Fibroblast of skin of scalp (primary cell): ENCODE measurements around the gene ZFAND6.
"Not testable (repeated sequence)": the region's sequence is repeated elsewhere in the genome, so short reads cannot be mapped to it uniquely, and the experiment has no call there.

Experiments used
- DNase-seq: peaks from one replicate; pipeline ENCODE4 v3.0.0-alpha.2; 2013

ZFAND6 gene

GRCh38 chr15:80152180-80152895, 92.9 kb downstream of the ZFAND6 start:
- DNase-seq, result peak; percentile 95

DNA sequence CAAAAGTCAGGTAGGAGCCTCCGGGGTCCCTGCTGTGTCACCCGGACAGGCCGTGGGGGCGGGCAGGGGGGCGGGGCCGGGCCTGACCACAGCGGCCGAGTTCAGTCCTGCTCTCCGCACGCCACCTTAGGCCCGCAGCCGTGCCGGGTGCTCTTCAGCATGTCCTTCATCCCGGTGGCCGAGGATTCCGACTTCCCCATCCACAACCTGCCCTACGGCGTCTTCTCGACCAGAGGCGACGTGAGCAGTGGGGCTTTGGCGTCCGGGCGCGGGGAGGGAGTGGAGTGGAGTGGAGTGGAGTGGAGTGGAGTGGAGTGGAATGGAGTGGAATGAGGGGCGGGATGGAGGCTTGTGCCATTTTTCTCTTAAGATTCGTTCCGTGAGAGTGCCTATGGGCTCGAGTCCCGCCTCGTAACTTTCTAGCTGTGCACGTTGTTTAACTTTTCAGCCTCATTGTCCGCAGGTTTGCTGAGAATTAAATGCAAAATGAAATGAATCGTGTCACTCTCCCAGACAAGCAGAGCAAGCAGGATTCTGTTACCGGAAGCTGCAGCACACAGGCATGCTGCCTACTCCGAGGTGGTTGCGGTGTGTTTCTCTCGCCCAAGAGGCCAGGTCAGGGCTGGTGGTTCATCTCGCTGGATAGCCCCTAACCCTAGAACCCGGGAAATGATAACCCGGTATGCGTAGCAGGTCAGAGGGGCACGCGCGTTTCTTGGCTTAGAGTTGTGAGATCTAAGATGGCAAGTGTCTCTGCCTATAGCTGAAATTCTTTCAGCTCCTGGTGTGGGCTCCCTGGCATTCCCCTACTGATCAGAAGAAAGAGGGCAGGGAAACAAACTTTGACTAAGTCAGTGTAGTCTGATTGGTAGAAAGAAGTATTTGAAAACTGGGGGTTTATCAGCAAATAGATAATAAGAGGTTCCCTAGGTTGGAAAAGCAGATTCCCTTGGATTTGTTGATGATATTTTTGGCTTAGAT, 93.7 kb downstream of the ZFAND6 start, which contains the start of gene FAH:
Gene FAH (plus strand): TSS at position 104 of the 981 bp plus-strand sequence. CDS start 56 bp downstream, at position 160.
- peak; percentile 55 for DNase-seq

DNA sequence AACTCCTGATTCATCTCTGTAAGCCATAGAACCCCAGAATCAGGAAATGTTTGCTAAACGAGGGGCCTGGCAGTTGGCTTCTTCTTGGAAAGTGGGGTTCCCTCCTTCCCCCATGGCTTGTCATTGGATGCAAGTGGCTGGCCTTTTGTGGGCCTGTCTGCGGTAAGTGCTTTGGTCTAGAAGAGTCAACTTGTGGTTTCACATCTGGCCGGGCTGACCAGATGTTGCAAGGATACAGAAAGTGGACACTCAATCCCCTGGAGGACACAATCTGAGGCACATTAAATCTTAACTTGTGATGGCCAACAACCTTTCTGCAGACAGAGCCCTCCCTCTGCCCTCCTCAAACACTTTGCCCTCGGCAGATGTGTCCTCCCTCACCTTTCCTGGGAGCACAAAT, 94.4 kb downstream of the ZFAND6 start:
- DNase-seq, result no peak

DNA sequence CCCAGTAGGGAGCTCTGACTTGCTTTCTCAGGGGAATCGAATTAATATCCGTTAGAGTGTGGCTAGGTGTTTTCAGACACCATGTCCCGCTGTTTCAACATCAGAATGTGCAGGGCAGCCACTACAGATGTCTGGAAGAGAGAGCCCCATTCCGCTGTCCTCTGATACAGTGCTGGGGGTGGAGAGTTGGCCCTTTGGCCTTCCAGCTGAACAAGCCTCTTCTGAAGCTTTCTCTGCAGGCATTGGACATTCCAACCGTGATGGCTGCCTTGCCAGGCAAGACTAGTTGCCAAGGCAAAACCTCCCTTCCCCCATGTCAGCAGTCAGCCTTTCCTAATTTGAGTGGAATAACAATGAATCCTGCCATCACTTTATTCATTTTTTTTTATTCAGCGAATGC, 94.9 kb downstream of the ZFAND6 start:
- DNase-seq, result no peak

- no peak for DNase-seq
These were observed 95.5 kb downstream of the ZFAND6 start for GRCh38 chr15:80155001-80155377.

DNA sequence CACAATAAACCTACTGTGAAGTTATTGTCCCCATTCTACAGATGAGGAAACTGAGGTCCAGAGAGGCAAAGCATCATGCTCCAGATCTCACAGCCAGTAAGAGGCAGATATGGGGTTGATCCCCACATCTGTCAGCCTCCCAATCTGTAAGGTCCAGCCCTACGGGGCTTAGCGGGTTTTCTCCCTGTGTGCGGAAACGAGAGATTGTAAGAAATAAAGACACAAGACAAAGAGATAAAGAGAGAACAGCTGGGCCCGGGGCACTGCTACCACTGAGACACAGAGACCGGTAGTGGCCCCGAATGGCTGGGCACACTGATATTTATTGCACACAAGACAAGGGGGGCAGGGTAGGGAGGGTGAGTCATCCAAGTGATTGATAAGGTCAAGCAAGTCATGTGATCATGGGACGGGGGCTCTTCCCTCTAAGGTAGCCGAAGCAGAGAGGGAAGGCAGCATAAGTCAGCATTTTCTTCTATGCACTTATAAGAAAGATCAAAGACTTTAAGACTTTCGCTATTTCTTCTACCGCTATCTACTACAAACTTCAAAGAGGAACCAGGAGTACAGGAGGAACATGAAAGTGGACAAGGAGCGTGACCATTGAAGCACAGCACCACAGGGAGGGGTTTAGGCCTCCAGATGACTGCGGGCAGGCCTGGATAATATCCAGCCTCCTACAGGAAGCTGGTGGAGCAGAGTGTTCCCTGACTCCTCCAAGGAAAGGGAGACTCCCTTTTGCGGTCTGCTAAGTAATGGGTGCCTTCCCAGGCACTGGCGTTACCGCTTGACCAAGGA, 96.1 kb downstream of the ZFAND6 start:
- DNase-seq, result not testable (repeated sequence)

DNA sequence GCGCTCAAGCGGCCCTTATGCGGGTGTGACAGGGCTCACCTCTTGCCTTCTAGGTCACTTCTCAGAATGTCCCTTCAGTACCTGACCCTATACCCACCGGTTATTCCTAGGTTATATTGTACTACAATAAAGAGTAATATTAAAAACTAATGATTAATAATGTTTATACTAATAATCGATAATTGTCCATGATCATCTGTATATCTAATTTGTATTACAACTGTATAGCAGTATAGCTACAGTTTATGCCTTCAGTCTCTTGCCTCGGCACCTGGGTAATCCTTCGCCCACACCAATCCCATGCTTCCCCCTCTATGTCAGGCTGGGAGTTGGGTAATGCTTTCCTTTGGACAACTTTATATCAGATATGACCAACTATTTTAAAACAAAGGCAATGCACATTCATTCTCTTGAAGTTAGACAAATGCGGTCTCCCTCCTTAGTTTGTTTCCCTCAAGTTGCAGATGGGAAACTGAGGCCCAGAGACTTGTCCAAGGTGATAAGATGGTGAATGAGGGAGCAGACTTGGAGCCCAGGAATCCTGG, 96.8 kb downstream of the ZFAND6 start:
- DNase-seq, result no peak

GRCh38 chr15:80157215-80157614, 97.7 kb downstream of the ZFAND6 start:
- no peak for DNase-seq

- no peak for DNase-seq
These were observed 99.8 kb downstream of the ZFAND6 start for GRCh38 chr15:80159301-80159700.

DNA sequence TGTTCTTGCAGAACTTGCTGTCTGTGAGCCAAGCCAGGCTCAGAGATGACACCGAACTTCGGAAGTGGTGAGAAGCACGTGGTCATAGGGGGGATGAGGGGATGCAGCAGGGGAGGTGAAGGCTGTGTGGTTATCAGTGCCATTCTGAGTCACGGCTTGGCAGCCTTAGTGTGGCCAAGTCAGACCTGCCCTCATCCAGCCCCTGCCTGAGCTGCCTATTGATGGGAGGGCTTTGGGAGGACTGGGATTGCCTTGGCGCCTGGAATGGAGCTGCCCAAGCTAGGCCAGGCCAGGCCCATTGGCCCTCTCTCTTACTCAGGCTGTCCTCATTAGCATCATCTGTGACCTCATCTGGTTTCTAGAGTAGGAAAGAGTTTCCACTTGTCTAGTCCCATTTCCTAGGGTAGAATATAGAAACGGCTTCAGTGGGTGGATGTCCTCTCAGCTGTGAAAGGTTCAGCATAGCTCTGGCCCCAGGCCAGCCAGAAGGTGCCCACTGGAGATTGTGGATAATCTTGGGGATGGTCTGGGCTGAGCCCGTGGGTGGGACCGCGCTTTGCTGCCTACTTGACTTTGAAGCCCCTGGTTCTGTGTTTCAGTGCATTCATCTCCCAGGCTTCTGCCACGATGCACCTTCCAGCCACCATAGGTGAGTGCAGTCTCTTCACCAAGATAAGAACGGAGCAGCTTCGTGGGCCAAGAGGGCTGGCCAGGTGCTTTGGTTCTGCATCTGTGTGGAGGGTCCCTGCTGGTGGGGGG, 100.5 kb downstream of the ZFAND6 start:
- DNase-seq, result peak; percentile 12

DNA sequence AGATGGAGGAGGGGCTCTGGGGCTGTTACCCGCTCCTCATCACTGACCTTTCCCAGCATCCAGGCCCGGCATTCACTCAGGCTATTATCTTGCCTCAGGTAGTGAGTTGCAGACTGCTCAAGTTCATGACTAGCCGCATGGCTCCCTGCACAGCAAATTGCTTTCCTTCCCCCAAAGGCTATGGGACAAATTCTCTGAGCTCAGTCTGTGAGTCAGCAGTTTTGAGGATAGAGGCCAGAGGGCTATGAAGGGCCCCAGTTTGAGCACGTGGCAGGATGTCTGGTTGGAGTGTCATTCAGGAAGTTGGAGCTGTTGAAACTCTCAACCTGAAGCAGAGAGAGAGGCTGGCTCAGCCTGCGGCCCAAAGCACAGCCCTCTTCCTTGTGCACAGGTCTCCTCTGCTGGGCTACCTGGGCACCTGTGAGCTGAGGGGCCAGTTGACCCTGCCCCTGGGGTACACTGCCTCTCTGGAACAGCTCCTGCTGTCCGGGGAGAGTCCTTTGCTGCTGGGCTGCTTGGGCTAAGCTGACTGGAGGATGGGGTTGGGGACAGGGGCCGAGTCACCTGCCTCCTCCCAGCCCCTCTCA, 101.2 kb downstream of the ZFAND6 start:
- peak; percentile 90 for DNase-seq

- DNase-seq, result no peak
These were observed 102.1 kb downstream of the ZFAND6 start for GRCh38 chr15:80161468-80162016.

GRCh38 chr15:80162059-80162554, 102.6 kb downstream of the ZFAND6 start:
- no peak for DNase-seq

- DNase-seq, result no peak
These were observed 103.7 kb downstream of the ZFAND6 start for GRCh38 chr15:80163217-80163616.

DNA sequence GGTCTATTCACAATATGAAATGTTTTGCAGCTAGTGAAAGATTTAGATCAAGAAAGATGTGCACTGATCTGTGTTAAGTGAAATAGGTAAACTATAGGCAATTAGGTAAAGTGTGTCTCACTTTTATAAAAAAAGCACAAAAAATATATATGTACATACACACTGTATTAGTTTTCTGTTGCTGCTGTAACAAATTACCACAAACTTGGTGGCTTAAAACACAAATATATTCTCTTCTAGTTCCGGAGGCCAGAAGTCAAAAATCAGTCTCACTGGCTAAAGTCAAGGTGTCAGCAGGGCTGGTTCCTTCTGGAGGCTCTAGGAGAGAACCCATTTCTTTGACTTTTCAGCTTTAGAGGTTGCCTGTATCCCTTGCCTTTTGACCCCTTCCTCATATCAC, 104.4 kb downstream of the ZFAND6 start:
- no peak for DNase-seq

- no peak for DNase-seq
These were observed 108.5 kb downstream of the ZFAND6 start for GRCh38 chr15:80167936-80168335.

- no peak for DNase-seq
These were observed 108.9 kb downstream of the ZFAND6 start for GRCh38 chr15:80168421-80168820.

DNA sequence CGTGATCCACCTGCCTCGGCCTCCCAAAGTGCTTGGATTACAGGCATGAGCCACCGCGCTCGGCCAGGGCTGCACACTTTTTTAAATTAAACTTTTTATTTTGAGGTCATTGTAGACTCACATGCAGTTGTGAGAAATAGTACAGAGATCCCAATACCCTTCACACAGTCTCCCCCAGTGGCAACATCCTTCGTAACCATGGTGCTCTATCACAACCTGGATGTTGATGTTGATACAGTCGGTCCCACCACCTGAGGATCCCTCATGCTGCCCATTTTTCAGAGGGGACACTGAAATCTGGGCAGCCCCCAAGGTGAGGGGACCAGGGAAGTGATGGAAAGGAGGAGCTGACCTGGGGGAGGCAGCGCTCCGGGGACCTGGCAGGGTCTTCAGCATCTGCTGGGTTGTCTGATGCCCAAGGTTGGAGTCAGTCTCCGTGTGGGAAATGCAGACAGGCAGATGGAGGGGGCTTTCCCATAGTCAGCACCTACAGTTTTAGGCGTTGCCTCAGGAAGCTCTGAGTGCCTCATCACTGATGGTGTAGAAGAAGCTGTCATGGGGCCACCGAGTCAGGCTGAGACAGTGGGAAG, 110.4 kb downstream of the ZFAND6 start:
- no peak for DNase-seq

- DNase-seq, result no peak
These were observed 111.1 kb downstream of the ZFAND6 start for GRCh38 chr15:80170596-80170995.

- DNase-seq, result no peak
These were observed 112.3 kb downstream of the ZFAND6 start for GRCh38 chr15:80171787-80172186.
